Pericardium fibroblast (primary cell): ENCODE measurements around the gene CT45A7. TPM values are rescaled to one million over a fixed set of nuclear protein-coding genes. Genes with fewer than 3 reads are reported as not detected.

ENCODE experiments used
- total RNA-seq: library from RNA; depleted of rRNA; stranded (reverse); fragments of >200 nt; gene quantifications from 2 replicates; pipeline ENCODE4 v1.2.3, GENCODE V29; 2015

Gene CT45A7
- not detected in 2 replicates for total RNA-seq

GRCh38 chrX:135837180-135837579, at the start of gene CT45A7:
Gene CT45A7 (minus strand): TSS chrX:135837280. CDS start chrX:135833533, 3,747 bp downstream.

DNA sequence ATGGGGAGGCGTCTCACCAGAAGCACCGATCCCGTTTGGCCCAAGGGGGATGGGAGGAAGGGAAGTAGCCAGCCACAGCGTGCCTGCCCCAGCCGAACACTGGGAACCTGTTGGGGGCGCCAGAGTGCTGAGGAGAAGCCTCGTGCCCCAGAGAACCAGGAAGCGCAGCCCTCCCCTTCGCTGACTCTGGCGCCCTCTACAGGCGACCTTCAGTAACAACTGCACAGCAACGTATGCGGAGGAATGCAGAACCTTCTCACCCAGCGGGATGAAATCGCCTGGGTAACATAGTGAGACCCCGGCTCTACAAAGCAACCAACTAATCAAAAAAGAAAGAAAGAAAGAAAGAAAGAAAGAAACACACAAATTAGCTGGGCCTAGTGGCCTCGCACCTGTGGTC, 34.6 kb upstream of the CT45A7 start, which contains the start of gene CT45A9:
TSS of gene CT45A9 (minus strand) at position 101 of the 400 bp plus-strand sequence. CDS start 3,751 bp downstream, outside the sequence.

GRCh38 chrX:135854438-135854837, 17.4 kb upstream of the CT45A7 start, which contains the start of gene CT45A8:
Gene CT45A8 (minus strand): TSS chrX:135854538. CDS start chrX:135850783, 3,755 bp downstream.

GRCh38 chrX:135819912-135820311, 17.2 kb downstream of the CT45A7 start, which contains the start of gene CT45A2:
Gene CT45A2 (minus strand): TSS chrX:135820012. CDS start chrX:135816265, 3,747 bp downstream.

DNA sequence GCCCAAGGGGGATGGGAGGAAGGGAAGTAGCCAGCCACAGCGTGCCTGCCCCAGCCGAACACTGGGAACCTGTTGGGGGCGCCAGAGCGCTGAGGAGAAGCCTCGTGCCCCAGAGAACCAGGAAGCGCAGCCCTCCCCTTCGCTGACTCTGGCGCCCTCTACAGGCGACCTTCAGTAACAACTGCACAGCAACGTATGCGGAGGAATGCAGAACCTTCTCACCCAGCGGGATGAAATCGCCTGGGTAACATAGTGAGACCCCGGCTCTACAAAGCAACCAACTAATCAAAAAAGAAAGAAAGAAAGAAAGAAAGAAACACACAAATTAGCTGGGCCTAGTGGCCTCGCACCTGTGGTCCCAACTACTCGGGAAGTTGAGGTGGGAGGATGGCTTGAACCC, 34.4 kb downstream of the CT45A7 start, which contains the start of gene CT45A6:
TSS of gene CT45A6 (minus strand) at position 101 of the 400 bp plus-strand sequence. CDS start 3,794 bp downstream, outside the sequence.

DNA sequence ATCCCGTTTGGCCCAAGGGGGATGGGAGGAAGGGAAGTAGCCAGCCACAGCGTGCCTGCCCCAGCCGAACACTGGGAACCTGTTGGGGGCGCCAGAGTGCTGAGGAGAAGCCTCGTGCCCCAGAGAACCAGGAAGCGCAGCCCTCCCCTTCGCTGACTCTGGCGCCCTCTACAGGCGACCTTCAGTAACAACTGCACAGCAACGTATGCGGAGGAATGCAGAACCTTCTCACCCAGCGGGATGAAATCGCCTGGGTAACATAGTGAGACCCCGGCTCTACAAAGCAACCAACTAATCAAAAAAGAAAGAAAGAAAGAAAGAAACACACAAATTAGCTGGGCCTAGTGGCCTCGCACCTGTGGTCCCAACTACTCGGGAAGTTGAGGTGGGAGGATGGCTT, 51.7 kb downstream of the CT45A7 start, which contains the start of gene CT45A5:
TSS of gene CT45A5 (minus strand) at position 101 of the 400 bp plus-strand sequence. CDS start 3,774 bp downstream, outside the sequence.

Other genes starting within 250 kb of the CT45A7 start
- gene CT45A1, start 123.6 kb downstream of the CT45A7 start, total RNA-seq = not detected in 2 replicates
- not detected in 2 replicates for gene CT45A3, start 69.1 kb downstream of the CT45A7 start, total RNA-seq
- not detected in 2 replicates for gene CT45A5, start 51.8 kb downstream of the CT45A7 start, total RNA-seq
- not detected in 2 replicates for gene CT45A6, start 34.5 kb downstream of the CT45A7 start, total RNA-seq
- gene CT45A2, start 17.3 kb downstream of the CT45A7 start, total RNA-seq = not detected in 2 replicates
- not detected in 2 replicates for gene CT45A8, start 17.3 kb upstream of the CT45A7 start, total RNA-seq
- not detected in 2 replicates for gene CT45A9, start 34.5 kb upstream of the CT45A7 start, total RNA-seq
- gene CT45A10, start 56.2 kb upstream of the CT45A7 start, total RNA-seq = not detected in 2 replicates
- not detected in 2 replicates for gene SAGE1, start 56.4 kb upstream of the CT45A7 start, total RNA-seq
- 12.3 and 13.9 TPM in 2 replicates for gene MMGT1, start 136.7 kb upstream of the CT45A7 start, total RNA-seq
- gene SLC9A6, start 148.2 kb upstream of the CT45A7 start, total RNA-seq = 5.5 and 6.7 TPM in 2 replicates